ENCODE results near the gene ANO2.
"Not testable (repeated sequence)": the region's sequence is repeated elsewhere in the genome, so short reads cannot be mapped to it uniquely, and the experiment has no call there.

GRCh38 chr12:5537026-5537615 lies 407.9 kb downstream of the ANO2 start:
- TF ChIP-seq CTCF (IDR thresholded peaks at IDR 0.05; ENCODE audit: low read depth, low read length); EZH2phosphoT487 (IDR thresholded peaks at IDR 0.05; ENCODE audit: low read depth): not testable (repeated sequence)
